SU-DHL-6 (cell line): Measurements from ENCODE around the gene PITX3.

Source experiments
- H2AFZ ChIP-seq: fragments of 200-600 bp; sonication (generic); 2 replicates; pipeline ENCODE4 v1.6.1; 2014; ENCODE audit warnings: low read depth, mild to moderate bottlenecking, moderate library complexity, mixed read lengths, antibody characterized with exemption, low read length; ENCODE audit not compliant: severe bottlenecking
- H3F3A ChIP-seq: fragments of 200-600 bp; shearing (Covaris generic); 2 replicates; pipeline ENCODE4 v1.6.0; 2016; ENCODE audit warnings: antibody characterized with exemption, mild to moderate bottlenecking; ENCODE audit not compliant: insufficient read depth
- H3K27ac ChIP-seq: fragments of 200-600 bp; sonication (generic); 2 replicates; pipeline ENCODE4 v1.5.1; 2016; ENCODE audit warnings: low read depth, mild to moderate bottlenecking, low read length, moderate library complexity, mixed read lengths
- H3K27me3 ChIP-seq: fragments of 200-600 bp; sonication (generic), shearing (Covaris generic); 2 replicates; pipeline ENCODE4 v1.6.0; 2014; ENCODE audit warnings: mild to moderate bottlenecking, low read length
- H3K36me3 ChIP-seq: fragments of 200-600 bp; sonication (generic); 2 replicates; pipeline ENCODE4 v1.6.1; 2014; ENCODE audit warnings: mild to moderate bottlenecking, low read length, mixed read lengths
- H3K4me2 ChIP-seq: fragments of 300-600, 200-600 bp; shearing (Covaris generic), sonication (generic); 2 replicates; pipeline ENCODE4 v1.6.0; 2014; ENCODE audit warnings: low read length, low read depth, mild to moderate bottlenecking; ENCODE audit not compliant: poor library complexity, severe bottlenecking
- H3K4me3 ChIP-seq: fragments of 200-600 bp; sonication (generic); 2 replicates; pipeline ENCODE4 v1.5.1; 2014; ENCODE audit warnings: antibody characterized with exemption, low read length, mild to moderate bottlenecking, mixed read lengths; ENCODE audit not compliant: insufficient read depth, poor library complexity, severe bottlenecking
- H3K79me2 ChIP-seq: fragments of 200-600 bp; sonication (generic); 2 replicates; pipeline ENCODE4 v1.6.1; 2014; ENCODE audit warnings: mild to moderate bottlenecking, low read length, moderate library complexity; ENCODE audit not compliant: insufficient read depth
- H3K9ac ChIP-seq: fragments of 200-600 bp; sonication (generic); 2 replicates; pipeline ENCODE4 v1.7.0; 2014; ENCODE audit warnings: mild to moderate bottlenecking, low read length
- H3K9me2 ChIP-seq: fragments of 200-600 bp; sonication (generic); replicated peaks from 2 replicates; pipeline ENCODE4 v1.6.1; 2014; ENCODE audit warnings: low read length; ENCODE audit not compliant: insufficient read depth
- H3K9me3 ChIP-seq: fragments of 200-600 bp; sonication (generic); 2 replicates; pipeline ENCODE4 v1.6.1; 2014; ENCODE audit warnings: low read length, mixed read lengths; ENCODE audit not compliant: insufficient read depth
- H4K20me1 ChIP-seq: fragments of 200-600 bp; sonication (generic); 2 replicates; pipeline ENCODE4 v1.6.1; 2014; ENCODE audit warnings: low read depth, mild to moderate bottlenecking, antibody characterized with exemption, low read length, moderate library complexity, mixed read lengths
- CTCF ChIP-seq: fragments of 200-600 bp; sonication (generic); IDR thresholded peaks from one replicate; pipeline ENCODE4 v1.5.1; 2017; ENCODE audit warnings: antibody characterized with exemption, mild to moderate bottlenecking, low read length, moderate library complexity; ENCODE audit not compliant: insufficient read depth, poor library complexity, severe bottlenecking
- EZH2phosphoT487 ChIP-seq: fragments of 200-600 bp; sonication (generic), shearing (Covaris generic); conservative IDR thresholded peaks from 2 replicates; pipeline ENCODE4 v1.6.1; 2018; ENCODE audit warnings: mild to moderate bottlenecking, antibody characterized with exemption, low read length, moderate library complexity, mixed read lengths

The PITX3 gene

DNA sequence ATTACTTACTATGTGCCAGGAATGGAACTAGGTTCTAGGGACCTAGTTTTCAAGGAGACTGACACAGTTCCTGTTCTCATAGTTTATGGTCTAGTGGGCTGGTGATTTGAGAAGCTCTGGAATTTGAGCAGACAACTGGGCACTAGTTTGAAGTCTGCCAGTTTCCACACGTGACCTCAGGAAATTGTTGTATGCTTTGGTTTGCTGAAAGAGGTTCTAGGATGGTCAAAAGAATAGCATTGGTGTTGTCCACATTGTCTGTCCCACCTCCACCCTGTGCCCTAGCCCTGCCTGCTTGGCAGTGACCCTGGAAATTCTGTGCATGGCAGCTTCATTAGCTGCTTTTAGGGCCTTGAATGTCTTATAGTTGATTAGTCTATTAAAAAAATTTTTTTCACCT is 32.8 kb upstream of the PITX3 start:
- no peak overlapping the region for H3K9ac ChIP-seq
- no peak overlapping the region for H3K4me2 ChIP-seq
- no peaks in the 10 kb centered on the region; the same call in 1 of the 2 replicates for H3K36me3 ChIP-seq
- TF ChIP-seq EZH2phosphoT487 = no peak
- TF ChIP-seq CTCF = no peak
- H3K27me3 ChIP-seq = no peaks in the 10 kb centered on the region
- no peak overlapping the region for H3K27ac ChIP-seq
- no peaks in the 10 kb centered on the region for H3F3A ChIP-seq
- no peaks in the 10 kb centered on the region for H3K9me2 ChIP-seq
- no peaks in the 10 kb centered on the region for H3K9me3 ChIP-seq
- H4K20me1 ChIP-seq = peaks cover 14% of the 10 kb centered on the region; the same call in 1 of the 2 replicates
- H3K79me2 ChIP-seq = peaks cover 61% of the 10 kb centered on the region
- H2AFZ ChIP-seq = no peak overlapping the region
- no peak overlapping the region for H3K4me3 ChIP-seq

DNA sequence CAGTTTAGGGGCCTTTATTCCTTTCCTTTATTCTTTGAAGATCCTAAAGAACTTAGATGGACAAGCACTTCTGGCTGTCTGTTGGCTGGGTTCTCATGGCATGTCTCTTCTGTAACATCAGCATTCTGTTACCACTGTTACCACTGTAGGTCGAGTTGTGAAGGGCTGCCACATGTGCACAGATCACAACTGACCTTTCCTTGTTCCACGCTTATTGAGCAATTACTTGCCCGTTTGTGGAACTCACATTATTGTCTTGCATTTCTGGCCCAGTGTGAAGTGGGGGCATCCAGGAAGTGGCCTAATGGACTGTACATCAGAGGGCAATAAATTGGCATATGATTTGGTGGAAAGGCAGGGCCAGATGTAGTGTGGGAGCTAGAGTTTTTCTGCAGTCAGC is 27.7 kb upstream of the PITX3 start:
- H3F3A ChIP-seq = no peaks in the 10 kb centered on the region
- no peak overlapping the region for H3K9ac ChIP-seq
- no peak overlapping the region for H2AFZ ChIP-seq
- peaks cover 57% of the 10 kb centered on the region for H3K79me2 ChIP-seq
- H3K4me2 ChIP-seq = no peak overlapping the region
- H3K27ac ChIP-seq = no peak overlapping the region
- no peaks in the 10 kb centered on the region for H3K27me3 ChIP-seq
- H3K36me3 ChIP-seq = no peaks in the 10 kb centered on the region
- no peaks in the 10 kb centered on the region for H3K9me2 ChIP-seq
- H3K4me3 ChIP-seq = no peak overlapping the region
- TF ChIP-seq EZH2phosphoT487 = no peak
- TF ChIP-seq CTCF = no peak
- H3K9me3 ChIP-seq = no peaks in the 10 kb centered on the region
- peaks cover 7% of the 10 kb centered on the region; the same call in 1 of the 2 replicates for H4K20me1 ChIP-seq

DNA sequence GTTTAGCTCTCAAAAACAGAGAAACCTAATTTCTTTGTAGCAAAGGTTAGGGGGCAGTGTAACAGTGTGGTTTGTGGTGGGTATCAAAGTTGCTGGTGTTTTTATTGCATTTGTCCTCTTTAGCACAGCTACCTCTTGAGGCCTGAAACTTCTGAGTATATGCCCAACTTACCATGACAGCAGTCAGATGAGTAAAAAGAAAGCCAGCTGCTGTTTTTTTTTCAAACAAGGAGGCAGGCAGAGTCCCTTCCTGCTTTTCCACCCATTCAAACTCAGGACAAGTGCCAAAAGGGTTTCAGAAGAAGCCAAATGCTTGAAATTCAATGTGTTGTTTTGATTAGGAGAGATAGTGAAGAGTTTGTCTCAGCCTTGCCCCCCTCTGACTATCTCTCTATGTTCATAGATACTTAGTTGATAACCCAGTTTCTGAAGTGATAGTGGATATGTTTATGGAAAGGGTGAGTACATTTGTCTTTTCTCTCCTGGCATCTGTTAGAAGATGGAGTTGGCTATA is 27.1 kb upstream of the PITX3 start:
- H3K36me3 ChIP-seq = no peaks in the 10 kb centered on the region
- H3K79me2 ChIP-seq = peaks cover 56% of the 10 kb centered on the region

More for the DNA sequence above, 27.1 kb upstream of the PITX3 start:
- no peaks in the 10 kb centered on the region for H3K27me3 ChIP-seq
- no peak for TF ChIP-seq CTCF
- no peak for TF ChIP-seq EZH2phosphoT487
- H3K4me2 ChIP-seq = no peak overlapping the region
- H3K27ac ChIP-seq = no peak overlapping the region
- H3K4me3 ChIP-seq = no peak overlapping the region
- no peaks in the 10 kb centered on the region for H3K9me3 ChIP-seq
- peaks cover 1% of the 10 kb centered on the region; the same call in 1 of the 2 replicates for H4K20me1 ChIP-seq
- H3K9me2 ChIP-seq = no peaks in the 10 kb centered on the region
- H3F3A ChIP-seq = no peaks in the 10 kb centered on the region
- no peak overlapping the region for H2AFZ ChIP-seq
- H3K9ac ChIP-seq = no peak overlapping the region
